H1 (cell line): ENCODE data around the gene HS6ST2.

ENCODE experiments used
- CEBPB ChIP-seq: IDR thresholded peaks from 2 replicates; pipeline ENCODE4 v1.6.1; 2012; ENCODE audit warnings: low read depth, low read length
- CHD2 ChIP-seq: IDR thresholded peaks from 2 replicates; pipeline ENCODE4 v1.6.1; 2012; ENCODE audit warnings: low read length, improper control_type of control experiment
- CTCF ChIP-seq, 3 experiments: IDR thresholded peaks; 1 replicate in 2 of 3; 2 replicates in 1 of 3; pipeline versions ENCODE4 v1.5.1 to v1.6.1; 2011; ENCODE audit warnings: low read length in 3 of 3, mild to moderate bottlenecking in 3 of 3, inconsistent platforms in 2 of 3, low read depth in 1 of 3, moderate library complexity in 1 of 3; ENCODE audit not compliant: insufficient read depth in 1 of 3; ENCODE audit errors: control extremely low read depth in 1 of 3
- EZH2 ChIP-seq: fragments of 200-600 bp; sonication (generic); IDR thresholded peaks from 2 replicates; pipeline ENCODE4 v1.7.1; 2012; ENCODE audit warnings: low read depth, mild to moderate bottlenecking, moderate library complexity, low read length, inconsistent platforms; ENCODE audit not compliant: severe bottlenecking
- GABPA ChIP-seq: IDR thresholded peaks from 2 replicates; pipeline ENCODE4 v1.6.1; 2011; ENCODE audit warnings: mild to moderate bottlenecking, low read length, moderate library complexity, borderline replicate concordance; ENCODE audit not compliant: insufficient read depth
- POLR2A ChIP-seq, 2 experiments: IDR thresholded peaks; 1 replicate in 1 of 2; 2 replicates in 1 of 2; pipeline ENCODE4 v1.6.1; 2011; ENCODE audit warnings: low read depth in 2 of 2, low read length in 2 of 2, mild to moderate bottlenecking in 2 of 2; ENCODE audit errors: control extremely low read depth in 1 of 2
- SP2 ChIP-seq: IDR thresholded peaks from 2 replicates; pipeline ENCODE4 v1.6.1; 2012; ENCODE audit warnings: mild to moderate bottlenecking, low read length, inconsistent platforms
- SRF ChIP-seq: IDR thresholded peaks from 2 replicates; pipeline ENCODE4 v1.6.1; 2011; ENCODE audit warnings: mild to moderate bottlenecking, low read depth, low read length, moderate library complexity

GRCh38 chrX:132948648-132949260, 9.7 kb downstream of the HS6ST2 start:
- peak in 2 of 3 experiments; percentile 25 to 61; a peak in 2 of 4 replicates for TF ChIP-seq CTCF (IDR thresholded peaks at IDR 0.05; ENCODE audit: control extremely low read depth in 1 of 3, insufficient read depth in 1 of 3, low read depth in 1 of 3, low read length in 3 of 3)
- TF ChIP-seq POLR2A (IDR thresholded peaks at IDR 0.05; ENCODE audit: control extremely low read depth in 1 of 2, low read depth in 2 of 2, low read length in 2 of 2): no peak
- TF ChIP-seq EZH2: no peak
- no peak for TF ChIP-seq CEBPB
- no peak for TF ChIP-seq SRF
- TF ChIP-seq SP2: no peak
- TF ChIP-seq CHD2: no peak
- no peak for TF ChIP-seq GABPA
